Measurements from ENCODE around the gene NELL1.

DNA sequence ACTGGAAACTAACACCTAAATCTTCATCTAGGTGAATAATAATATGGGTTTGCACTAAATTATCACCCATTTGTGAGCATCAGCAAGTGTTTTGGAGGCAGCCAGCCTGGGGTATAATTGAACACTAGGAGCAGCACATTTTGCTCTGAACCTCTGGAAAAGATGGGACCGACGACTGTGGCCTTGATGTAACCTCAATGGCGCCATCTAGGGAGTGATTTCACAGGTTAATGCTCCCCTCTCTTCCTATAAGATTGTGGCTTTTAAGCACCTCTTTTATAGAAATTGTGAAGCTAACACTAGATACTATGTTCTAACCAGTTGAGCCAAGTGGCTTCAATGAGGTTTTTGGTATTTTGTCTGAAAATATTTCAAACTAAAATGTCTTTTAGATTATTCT, 203.7 kb downstream of the NELL1 start:
- no peak for TF ChIP-seq EZH2 (IDR thresholded peaks at IDR 0.05; ENCODE audit: borderline replicate concordance, low read depth, low read length, severe bottlenecking)
- TF ChIP-seq, protein P1, sequence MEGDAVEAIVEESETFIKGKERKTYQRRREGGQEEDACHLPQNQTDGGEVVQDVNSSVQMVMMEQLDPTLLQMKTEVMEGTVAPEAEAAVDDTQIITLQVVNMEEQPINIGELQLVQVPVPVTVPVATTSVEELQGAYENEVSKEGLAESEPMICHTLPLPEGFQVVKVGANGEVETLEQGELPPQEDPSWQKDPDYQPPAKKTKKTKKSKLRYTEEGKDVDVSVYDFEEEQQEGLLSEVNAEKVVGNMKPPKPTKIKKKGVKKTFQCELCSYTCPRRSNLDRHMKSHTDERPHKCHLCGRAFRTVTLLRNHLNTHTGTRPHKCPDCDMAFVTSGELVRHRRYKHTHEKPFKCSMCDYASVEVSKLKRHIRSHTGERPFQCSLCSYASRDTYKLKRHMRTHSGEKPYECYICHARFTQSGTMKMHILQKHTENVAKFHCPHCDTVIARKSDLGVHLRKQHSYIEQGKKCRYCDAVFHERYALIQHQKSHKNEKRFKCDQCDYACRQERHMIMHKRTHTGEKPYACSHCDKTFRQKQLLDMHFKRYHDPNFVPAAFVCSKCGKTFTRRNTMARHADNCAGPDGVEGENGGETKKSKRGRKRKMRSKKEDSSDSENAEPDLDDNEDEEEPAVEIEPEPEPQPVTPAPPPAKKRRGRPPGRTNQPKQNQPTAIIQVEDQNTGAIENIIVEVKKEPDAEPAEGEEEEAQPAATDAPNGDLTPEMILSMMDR (IDR thresholded peaks at IDR 0.05; ENCODE audit: borderline replicate concordance, extremely low read depth, low read length, poor library complexity, severe bottlenecking), result peak; percentile 52
